RPMI7951 (cell line): ENCODE results near the gene TSPYL6. TPM values are rescaled to one million over a fixed set of nuclear protein-coding genes. Genes with fewer than 3 reads are reported as not detected.

Experiments
- total RNA-seq: library from RNA; depleted of rRNA; stranded (reverse); fragments of >200 nt; shearing (Covaris generic); gene quantifications from 2 replicates; pipeline ENCODE4 v1.2.3, GENCODE V29; 2014; rRNA removed

Gene TSPYL6
- total RNA-seq, 1 experiment from 2014 or later = not detected

Other genes starting within 250 kb of the TSPYL6 start
- gene ACYP2, start 140.6 kb downstream of the TSPYL6 start, total RNA-seq = 19.2 and 20.6 TPM in 2 replicates
- 120 and 129 TPM in 2 replicates for gene SPTBN1, start 200.1 kb upstream of the TSPYL6 start, total RNA-seq